Activated CD8-positive, alpha-beta memory T cell treated with anti-CD3 and anti-CD28 coated beads, Interleukin-2, amount 50 U/mL, for 4 hours (primary cell): ENCODE results near the gene C21orf91.

Experiments used
- DNase-seq: peaks from one replicate; pipeline ENCODE4 v3.0.0-alpha.2; 2020

Gene C21orf91

GRCh38 chr21:17797967-17798366, 21.2 kb downstream of the C21orf91 start:
- DNase-seq, result no peak

- no peak for DNase-seq
Observed at GRCh38 chr21:17796503-17796902, 22.7 kb downstream of the C21orf91 start.

GRCh38 chr21:17796037-17796403, 23.1 kb downstream of the C21orf91 start:
- no peak for DNase-seq

- no peak for DNase-seq
Observed at GRCh38 chr21:17795146-17796036, 23.8 kb downstream of the C21orf91 start.

- DNase-seq, result no peak
Observed at GRCh38 chr21:17794518-17795145, 24.5 kb downstream of the C21orf91 start.

GRCh38 chr21:17793246-17794123, 25.7 kb downstream of the C21orf91 start:
- no peak for DNase-seq

- DNase-seq, result no peak
Observed at GRCh38 chr21:17789656-17790055, 29.5 kb downstream of the C21orf91 start.

GRCh38 chr21:17789069-17789468, 30.1 kb downstream of the C21orf91 start:
- no peak for DNase-seq

- DNase-seq, result no peak
Observed at GRCh38 chr21:17786851-17787181, 32.3 kb downstream of the C21orf91 start.

- no peak for DNase-seq
Observed at GRCh38 chr21:17786071-17786850, 32.9 kb downstream of the C21orf91 start.

- DNase-seq, result no peak
Observed at GRCh38 chr21:17785403-17785788, 33.8 kb downstream of the C21orf91 start.

GRCh38 chr21:17784604-17785402, 34.4 kb downstream of the C21orf91 start:
- DNase-seq, result no peak

GRCh38 chr21:17784180-17784598, 35.0 kb downstream of the C21orf91 start:
- DNase-seq, result no peak

- peak; percentile 39 for DNase-seq
Observed at GRCh38 chr21:17783481-17784179, 35.5 kb downstream of the C21orf91 start.

GRCh38 chr21:17783003-17783402, 36.2 kb downstream of the C21orf91 start:
- no peak for DNase-seq

GRCh38 chr21:17782051-17782450, 37.1 kb downstream of the C21orf91 start:
- no peak for DNase-seq

- DNase-seq, result no peak
Observed at GRCh38 chr21:17781524-17781923, 37.6 kb downstream of the C21orf91 start.

- peak; percentile 43 for DNase-seq
Observed at GRCh38 chr21:17780539-17780938, 38.6 kb downstream of the C21orf91 start.

GRCh38 chr21:17779980-17780379, 39.2 kb downstream of the C21orf91 start:
- DNase-seq, result no peak

- DNase-seq, result no peak
Observed at GRCh38 chr21:17779496-17779895, 39.7 kb downstream of the C21orf91 start.
